Spleen (tissue), 11 donors: ENCODE measurements around the gene PRKCA. TPM values are rescaled to one million over a fixed set of nuclear protein-coding genes. Genes with fewer than 3 reads are reported as not detected.

Experiments
- DNase-seq: peaks from one replicate; pipeline ENCODE4 v3.0.0-alpha.2; 2020
- H3K27ac ChIP-seq, 8 donors: fragments of 200-600 bp; sonication (generic) in 7 of 8; 1 replicate in 4 of 8; 2 replicates in 4 of 8; pipeline versions ENCODE4 v1.5.0 to v1.8.0; 2016 to 2021; ENCODE audit warnings: inconsistent platforms in 4 of 8, mild to moderate bottlenecking in 4 of 8, moderate library complexity in 1 of 8
- H3K27me3 ChIP-seq, 7 donors: fragments of 200-600 bp; sonication (generic) in 6 of 7; replicated peaks in 1 of 7; 1 replicate in 4 of 7; 2 replicates in 3 of 7; pipeline versions ENCODE4 v1.5.0 to v1.8.0; 2016 to 2021; ENCODE audit warnings: inconsistent platforms in 3 of 7, mild to moderate bottlenecking in 1 of 7
- H3K36me3 ChIP-seq, 6 donors: fragments of 200-600 bp; sonication (generic) in 5 of 6; 1 replicate in 4 of 6; 2 replicates in 2 of 6; pipeline versions ENCODE4 v1.5.0 to v1.8.0; 2016 to 2021; ENCODE audit warnings: inconsistent platforms in 2 of 6
- H3K4me1 ChIP-seq, 6 donors: fragments of 200-600 bp; sonication (generic) in 5 of 6; 1 replicate in 3 of 6; 2 replicates in 3 of 6; pipeline versions ENCODE4 v1.5.0 to v1.8.0; 2016 to 2021; ENCODE audit warnings: inconsistent platforms in 3 of 6
- H3K4me3 ChIP-seq, 8 donors: fragments of 200-600 bp; sonication (generic) in 7 of 8; 1 replicate in 4 of 8; 2 replicates in 4 of 8; pipeline versions ENCODE4 v1.5.0 to v1.8.0; 2016 to 2021; ENCODE audit warnings: inconsistent platforms in 4 of 8, mild to moderate bottlenecking in 4 of 8, moderate library complexity in 2 of 8
- H3K9me3 ChIP-seq, 8 donors: fragments of 200-600 bp; sonication (generic) in 7 of 8; 1 replicate in 4 of 8; 2 replicates in 4 of 8; pipeline versions ENCODE4 v1.5.0 to v1.8.0; 2016 to 2021; ENCODE audit warnings: inconsistent platforms in 4 of 8
- CTCF ChIP-seq, 11 experiments: fragments of 200-600 bp in 7 of 11; fragments of 450-650 bp in 4 of 11; sonication (generic) in 4 of 11; IDR thresholded peaks in 8 of 11; conservative IDR thresholded peaks in 3 of 11; 1 replicate in 7 of 11; 2 replicates in 4 of 11; pipeline versions ENCODE4 v1.4.0 to v1.8.0; 2016 to 2021; ENCODE audit warnings: antibody characterized with exemption in 11 of 11, inconsistent platforms in 4 of 11, mild to moderate bottlenecking in 1 of 11
- POLR2A ChIP-seq, 3 donors: fragments of 450-650 bp; IDR thresholded peaks; one replicate each; pipeline ENCODE4 v1.5.1; 2017; ENCODE audit warnings: antibody characterized with exemption in 3 of 3, mild to moderate bottlenecking in 1 of 3
- POLR2AphosphoS5 ChIP-seq, 3 donors: sonication (generic); formaldehyde crosslinking; IDR thresholded peaks; one replicate each; pipeline ENCODE4 v1.5.1; 2017; ENCODE audit warnings: antibody characterized with exemption in 3 of 3
- WGBS, 5 donors: extraction: QIAGEN DNeasy Blood & Tissue Kit in 3 of 5; methylation state at CpG; one replicate each; pipeline versions ENCODE4 v1.1.5 to v1.1.7; 2013 to 2018; 5-methylcytosine and 5-hydroxymethylcytosine counted together
- intact Hi-C: fragments of 100-400 bp; cut with DNase I; formaldehyde crosslinking; loops from one replicate; pipeline ENCODE4 v1.15.0; 2023; ENCODE audit warnings: low total_unique reads
- polyA plus RNA-seq, 3 donors: library from polyadenylated mRNA; stranded (reverse); fragments of 200-250 nt; gene quantifications; one replicate each; pipeline ENCODE4 v1.2.1, GENCODE V29; 2013
- total RNA-seq, 7 donors: library from RNA; depleted of rRNA in 3 of 7; stranded (reverse); fragments of >200 nt in 3 of 7; fragmentation: NEBNext Ultra II Directional in 4 of 7; extraction: Animal tissue kit (Norgen Biotek cat#: 25700) in 4 of 7; gene quantifications; one replicate each; pipeline versions ENCODE4 v1.1.0 to v1.2.1, GENCODE V29; 2016 to 2021
- donor health status: healthy with polysubstance abuse.
- donor health status: DM: no; HTN: no; CAD: no; lungs with moderate emphysema.
- donor health status: DM: no; HTN: no; CAD: no.
- donor health status: Bipolar disorder and iron deficiency.
- donor health status: healthy.
- donor health status: DM: no; HTN: no; CAD: no.
- donor health status: DM: yes; HTN: yes; CAD: no.

PRKCA gene
- total and polyA plus RNA-seq, 10 donors: 1.7 to 59.7 (median 31.2) TPM

- Histone ChIP-seq H3K36me3 (no peaks in the 10 kb centered on the region), H3K4me3 (no peak overlapping the region), H3K4me1 (peaks cover 13 to 36% (median 19%) of the 10 kb centered on the region in 6 donors), H3K9me3 (peaks cover 0 to 20% (median 13%) of the 10 kb centered on the region in 8 donors), H3K27ac (no peak overlapping the region), H3K27me3 (no peaks in the 10 kb centered on the region)
- TF ChIP-seq POLR2AphosphoS5 (IDR thresholded peaks at IDR 0.05) (no peak), POLR2A (IDR thresholded peaks at IDR 0.05) (no peak), CTCF (IDR thresholded peaks at IDR 0.05 in 8 of 11, conservative IDR thresholded peaks at IDR 0.05 in 3 of 11) (no peak)
- DNase-seq: no peak
- intact Hi-C loops: no loop called here
- 68 to 81% (median 78%) methylated on average over 3 of the region's 3 CpGs for WGBS, 5 donors
Measured at GRCh38 chr17:66549311-66549704, 246.9 kb downstream of the PRKCA start.

GRCh38 chr17:66549731-66550207, 247.4 kb downstream of the PRKCA start:
- Histone ChIP-seq H3K27me3 (no peaks in the 10 kb centered on the region), H3K4me3 (no peak overlapping the region), H3K9me3 (peaks cover 0 to 20% (median 13%) of the 10 kb centered on the region in 8 donors), H3K27ac (no peak overlapping the region), H3K4me1 (peaks cover 13 to 36% (median 19%) of the 10 kb centered on the region in 6 donors), H3K36me3 (no peaks in the 10 kb centered on the region)
- intact Hi-C loops: no loop called here
- 87 to 97% (median 91%) methylated on average over 5 of the region's 5 CpGs for WGBS, 5 donors
- DNase-seq: no peak
- TF ChIP-seq POLR2AphosphoS5 (IDR thresholded peaks at IDR 0.05): no peak

- peaks cover 0 to 3% (median 0%) of the 10 kb centered on the region in 8 donors for H3K9me3 ChIP-seq
- H3K36me3 ChIP-seq: no peaks in the 10 kb centered on the region
- WGBS, 5 donors: 96 to 98% (median 98%) methylated on average over 2 of the region's 2 CpGs
- H3K4me3 ChIP-seq: no peak overlapping the region
- intact Hi-C loops: no loop called here
- H3K27ac ChIP-seq: no peak overlapping the region
- TF ChIP-seq POLR2AphosphoS5 (IDR thresholded peaks at IDR 0.05) (no peak), POLR2A (IDR thresholded peaks at IDR 0.05) (no peak), CTCF (IDR thresholded peaks at IDR 0.05 in 8 of 11, conservative IDR thresholded peaks at IDR 0.05 in 3 of 11) (no peak)
- peaks cover 13 to 34% (median 19%) of the 10 kb centered on the region in 6 donors for H3K4me1 ChIP-seq
- H3K27me3 ChIP-seq: no peaks in the 10 kb centered on the region
- DNase-seq: no peak
Measured at GRCh38 chr17:66551839-66552238, 249.4 kb downstream of the PRKCA start.

GRCh38 chr17:66552371-66552770, 250.0 kb downstream of the PRKCA start:
- Histone ChIP-seq H3K36me3 (no peaks in the 10 kb centered on the region), H3K4me1 (peaks cover 12 to 29% (median 19%) of the 10 kb centered on the region in 6 donors), H3K4me3 (no peak overlapping the region), H3K27ac (no peak overlapping the region), H3K27me3 (no peaks in the 10 kb centered on the region), H3K9me3 (peaks cover 0 to 3% (median 0%) of the 10 kb centered on the region in 8 donors)
- WGBS, 5 donors: 84 to 90% (median 87%) methylated on average over 7 of the region's 7 CpGs
- no peak for DNase-seq
- TF ChIP-seq POLR2AphosphoS5 (IDR thresholded peaks at IDR 0.05) (no peak), CTCF (IDR thresholded peaks at IDR 0.05 in 8 of 11, conservative IDR thresholded peaks at IDR 0.05 in 3 of 11) (no peak), POLR2A (IDR thresholded peaks at IDR 0.05) (no peak)
- intact Hi-C loops: no loop called here
